Measurements from ENCODE around the gene FNBP1L. TPM values are rescaled to one million over a fixed set of nuclear protein-coding genes. Genes with fewer than 3 reads are reported as not detected.

FNBP1L gene
- total RNA-seq (1 to 10 TPM; 3.1 to 4.9 TPM), total RNA-seq (10.3 to 13.3 reads per million in 2 donors)

DNA sequence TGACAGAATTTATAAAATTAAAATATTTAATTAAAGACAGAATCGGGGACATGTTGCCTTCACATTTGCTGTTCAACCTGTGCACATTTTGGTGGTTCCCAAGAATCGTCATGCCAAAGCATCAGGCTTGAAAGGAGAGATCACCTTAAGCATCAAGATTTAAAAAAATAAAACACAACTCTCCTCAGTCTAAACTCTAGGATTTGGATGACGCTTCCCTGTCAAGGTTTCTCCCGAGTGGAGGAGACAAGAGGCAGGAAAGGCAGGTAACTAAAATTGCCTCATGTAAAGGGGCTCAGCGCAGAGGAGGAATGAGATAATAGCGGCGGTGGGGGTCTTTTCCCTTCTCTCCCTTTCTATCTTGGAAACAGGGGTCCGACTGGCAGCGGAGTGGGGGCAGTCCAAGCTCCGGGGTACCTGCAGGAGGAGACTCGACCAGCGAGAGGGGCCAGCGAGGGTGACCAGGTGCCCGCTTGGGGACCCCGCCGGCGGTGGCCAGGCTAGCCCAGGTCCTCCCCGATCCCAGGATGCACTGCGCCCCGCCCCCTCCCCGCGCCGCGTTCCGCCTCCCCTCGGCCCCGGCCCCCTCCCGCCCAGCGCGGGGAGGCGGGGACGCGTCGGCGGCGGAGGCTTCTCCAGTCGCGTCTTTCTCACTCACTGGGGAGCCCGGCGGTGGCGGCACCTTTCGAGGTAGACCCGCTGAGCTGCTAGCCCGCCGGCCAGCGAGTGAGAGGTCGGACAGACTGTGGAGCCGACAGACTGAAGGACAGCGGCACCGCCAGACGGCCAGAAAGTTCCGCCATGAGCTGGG is at the start of gene FNBP1L:
Gene FNBP1L, plus strand, starts transcription at position 638 of the 811 bp plus-strand sequence. Its CDS starts 164 bp downstream, at position 802.
- H3K4me3 Mint-ChIP-seq = peak within 1 kb of the TSS; percentile 95
- peaks cover 28% of the 10 kb centered on the region for H3K27me3 Mint-ChIP-seq
- peak within 1 kb of the TSS; percentile 72 for H3K27ac Mint-ChIP-seq
- H3K4me1 Mint-ChIP-seq = peaks cover 17% of the 10 kb centered on the region
- H3K9me3 ChIP-seq (ENCODE audit: control insufficient read depth, low read length, poor library complexity, severe bottlenecking) = no peaks in the 10 kb centered on the region
- ATAC-seq = peak; percentile 85
- peaks cover 4% of the 10 kb centered on the region for H3K36me3 Mint-ChIP-seq (ENCODE audit: low read depth)
- DNase-seq = peak; percentile 50 to 61 (median 54)

DNA sequence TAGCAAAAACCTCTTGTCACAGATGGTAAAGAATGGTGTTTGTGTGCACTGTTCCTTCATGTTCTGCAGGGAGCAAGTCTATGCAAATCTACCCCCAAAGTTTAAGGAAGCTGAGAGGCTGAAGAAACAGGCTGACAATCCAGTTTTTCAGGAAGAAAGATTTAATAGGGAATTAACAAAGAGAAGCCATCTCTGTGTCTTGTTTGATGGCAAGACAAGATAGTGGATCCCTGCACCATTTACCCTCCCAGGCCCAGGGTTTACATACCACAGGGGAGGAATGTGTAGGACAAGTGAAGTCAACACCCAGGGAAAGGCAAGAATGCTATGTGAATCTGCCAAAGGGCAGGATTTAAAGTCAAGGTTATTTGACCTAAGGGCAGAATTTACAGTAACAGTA is 48.1 kb upstream of the FNBP1L start:
- ATAC-seq (no peak), DNase-seq (no peak)
- Mint-ChIP-seq H3K27ac (no peak overlapping the region), H3K36me3 (ENCODE audit: low read depth) (no peaks in the 10 kb centered on the region), H3K4me3 (no peak overlapping the region), H3K4me1 (no peaks in the 10 kb centered on the region), H3K27me3 (no peaks in the 10 kb centered on the region)
- no peaks in the 10 kb centered on the region for H3K9me3 ChIP-seq (ENCODE audit: control insufficient read depth, low read length, poor library complexity, severe bottlenecking)

DNA sequence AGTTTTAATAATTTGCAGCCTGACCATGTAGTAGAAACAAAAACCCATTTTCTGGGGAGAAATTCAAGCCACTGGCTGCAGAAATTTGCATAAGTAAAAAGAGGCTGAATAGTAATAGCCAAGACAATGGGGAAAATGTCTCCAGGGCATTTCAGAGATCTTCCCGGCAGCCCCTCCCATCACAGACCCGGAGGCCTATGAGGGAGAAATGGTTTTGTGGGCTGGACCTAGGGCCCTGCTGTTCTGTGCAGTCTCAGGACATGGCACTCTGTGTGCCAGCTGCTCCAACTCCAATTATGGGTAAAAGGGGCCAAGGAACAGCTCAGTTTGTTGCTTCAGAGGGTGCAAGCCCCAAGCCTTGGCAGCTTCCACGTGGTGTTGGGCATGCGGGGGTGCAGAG is 39.7 kb upstream of the FNBP1L start:
- no peak overlapping the region for H3K4me3 Mint-ChIP-seq
- H3K4me1 Mint-ChIP-seq = no peaks in the 10 kb centered on the region
- DNase-seq (no peak), ATAC-seq (no peak)
- H3K27me3 Mint-ChIP-seq = no peaks in the 10 kb centered on the region
- H3K9me3 ChIP-seq (ENCODE audit: control insufficient read depth, low read length, poor library complexity, severe bottlenecking) = no peaks in the 10 kb centered on the region
- H3K27ac Mint-ChIP-seq = no peak overlapping the region
- H3K36me3 Mint-ChIP-seq (ENCODE audit: low read depth) = peaks cover 2% of the 10 kb centered on the region

DNA sequence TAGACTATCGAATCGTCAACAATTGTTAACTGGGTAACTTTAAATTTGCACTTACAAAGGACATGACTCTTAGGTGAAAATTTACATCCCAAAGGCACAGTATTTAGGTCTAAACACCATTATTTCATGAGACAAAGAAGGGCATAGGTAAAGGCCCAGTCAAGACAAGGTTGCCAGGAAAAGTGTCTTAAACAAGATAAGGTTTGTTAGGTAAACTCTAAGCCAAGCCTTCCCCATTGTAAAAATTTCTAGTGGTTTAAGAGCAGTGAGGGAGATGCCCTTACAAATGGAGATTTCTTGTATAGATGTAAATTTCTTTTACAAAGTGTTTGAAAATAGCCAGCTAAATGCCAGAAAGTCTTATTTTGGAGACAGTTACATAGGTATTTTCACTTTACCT is 36.9 kb upstream of the FNBP1L start:
- DNase-seq (no peak), ATAC-seq (no peak)
- peaks cover 4% of the 10 kb centered on the region for H3K36me3 Mint-ChIP-seq (ENCODE audit: low read depth)
- H3K27me3 Mint-ChIP-seq = peaks cover 7% of the 10 kb centered on the region
- peaks cover 3% of the 10 kb centered on the region for H3K4me1 Mint-ChIP-seq
- no peak overlapping the region for H3K27ac Mint-ChIP-seq
- no peaks in the 10 kb centered on the region for H3K9me3 ChIP-seq (ENCODE audit: control insufficient read depth, low read length, poor library complexity, severe bottlenecking)
- H3K4me3 Mint-ChIP-seq = no peak overlapping the region

DNA sequence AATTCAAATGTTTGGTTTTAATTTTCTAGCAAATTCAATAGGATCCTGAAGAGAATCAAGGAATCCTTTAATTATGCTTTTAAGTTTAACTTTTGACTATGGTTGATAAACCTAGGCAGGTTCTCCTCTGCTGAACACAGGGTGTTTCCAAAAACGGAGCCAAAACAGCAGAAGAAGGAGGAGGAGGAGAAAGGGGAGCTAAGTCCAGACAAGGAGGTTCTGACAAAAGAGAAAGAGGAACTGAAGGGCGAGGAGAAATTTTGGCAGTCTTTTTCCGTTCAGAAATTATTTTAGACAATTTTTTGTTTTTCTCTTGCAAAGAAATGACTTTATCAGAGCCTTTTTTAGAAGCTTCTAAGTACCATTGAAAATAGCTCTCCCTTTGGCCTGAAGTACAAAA is 33.2 kb upstream of the FNBP1L start:
- H3K36me3 Mint-ChIP-seq (ENCODE audit: low read depth) = peaks cover 2% of the 10 kb centered on the region
- H3K27ac Mint-ChIP-seq = no peak overlapping the region
- ATAC-seq (no peak), DNase-seq (no peak)
- H3K4me1 Mint-ChIP-seq = peaks cover 3% of the 10 kb centered on the region
- no peak overlapping the region for H3K4me3 Mint-ChIP-seq
- H3K27me3 Mint-ChIP-seq = peaks cover 14% of the 10 kb centered on the region
- no peaks in the 10 kb centered on the region for H3K9me3 ChIP-seq (ENCODE audit: control insufficient read depth, low read length, poor library complexity, severe bottlenecking)

DNA sequence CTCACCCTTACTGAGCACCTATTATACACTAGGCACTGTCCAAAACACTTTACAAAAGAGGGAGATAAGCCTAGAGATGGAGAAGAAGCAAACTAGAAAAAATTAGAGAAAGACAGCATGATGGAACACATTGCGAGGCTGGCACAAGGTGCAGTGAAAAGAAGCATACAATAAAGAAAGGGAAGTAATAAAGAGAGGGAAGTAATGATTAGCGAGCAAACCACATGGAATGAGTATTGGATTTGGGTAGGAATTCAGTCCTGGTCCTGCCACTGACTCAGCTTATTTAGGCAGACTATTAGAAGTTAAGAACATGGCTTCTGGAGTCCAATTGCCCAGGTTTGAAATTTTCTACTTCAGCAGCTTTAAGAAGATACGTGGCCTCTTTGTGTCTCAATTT is 32.6 kb upstream of the FNBP1L start:
- H3K9me3 ChIP-seq (ENCODE audit: control insufficient read depth, low read length, poor library complexity, severe bottlenecking) = no peaks in the 10 kb centered on the region
- Mint-ChIP-seq H3K36me3 (ENCODE audit: low read depth) (peaks cover 2% of the 10 kb centered on the region), H3K27ac (no peak overlapping the region), H3K4me1 (peaks cover 3% of the 10 kb centered on the region), H3K27me3 (peaks cover 14% of the 10 kb centered on the region), H3K4me3 (no peak overlapping the region)
- no peak for ATAC-seq
- DNase-seq = no peak

DNA sequence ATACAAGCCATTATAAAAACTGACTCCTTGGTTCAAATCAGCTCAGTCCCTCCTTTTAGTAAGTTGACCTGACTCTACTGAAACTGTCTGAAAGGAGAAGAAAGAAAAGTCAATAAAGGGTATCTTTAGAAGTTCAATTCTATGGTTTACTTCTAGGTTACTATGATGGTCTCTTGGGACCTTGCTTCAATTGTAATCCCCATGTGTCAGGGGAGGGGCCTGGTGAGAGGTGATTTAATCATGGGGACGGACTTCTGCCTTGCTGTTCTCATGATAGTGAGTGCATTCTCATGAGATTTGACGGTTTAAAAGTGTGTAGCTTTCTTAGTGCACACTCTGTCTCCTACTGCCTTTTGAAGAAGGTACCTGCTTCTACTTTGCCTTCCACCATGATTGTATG is 31.7 kb upstream of the FNBP1L start:
- peaks cover 2% of the 10 kb centered on the region for H3K36me3 Mint-ChIP-seq (ENCODE audit: low read depth)
- no peak overlapping the region for H3K4me3 Mint-ChIP-seq
- H3K27me3 Mint-ChIP-seq = peaks cover 19% of the 10 kb centered on the region
- H3K27ac Mint-ChIP-seq = no peak overlapping the region
- peaks cover 3% of the 10 kb centered on the region for H3K4me1 Mint-ChIP-seq
- no peak for ATAC-seq
- DNase-seq = no peak
- no peaks in the 10 kb centered on the region for H3K9me3 ChIP-seq (ENCODE audit: control insufficient read depth, low read length, poor library complexity, severe bottlenecking)

DNA sequence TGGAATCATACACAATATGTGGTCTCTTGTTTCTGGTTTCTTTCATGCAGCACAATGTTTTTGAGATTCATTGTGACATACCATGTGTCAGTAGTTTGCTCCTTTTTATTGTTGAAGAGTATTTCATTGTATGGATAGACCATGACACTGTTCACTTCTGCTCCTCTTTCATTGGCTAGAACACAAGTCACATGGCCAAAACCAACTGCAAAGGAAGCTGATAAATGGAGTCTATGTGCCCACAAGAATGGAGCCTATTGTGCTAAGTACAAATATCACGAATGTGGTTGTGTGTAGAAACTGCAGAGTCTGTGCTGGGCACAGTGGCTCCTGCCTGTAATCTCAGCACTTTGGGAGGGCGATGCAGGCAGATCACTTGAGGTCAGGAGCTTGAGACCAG is 28.6 kb upstream of the FNBP1L start:
- ATAC-seq (no peak), DNase-seq (no peak)
- H3K36me3 Mint-ChIP-seq (ENCODE audit: low read depth) = peaks cover 2% of the 10 kb centered on the region
- peaks cover 23% of the 10 kb centered on the region for H3K27me3 Mint-ChIP-seq
- H3K4me1 Mint-ChIP-seq = peaks cover 3% of the 10 kb centered on the region
- no peak overlapping the region for H3K27ac Mint-ChIP-seq
- H3K9me3 ChIP-seq (ENCODE audit: control insufficient read depth, low read length, poor library complexity, severe bottlenecking) = no peaks in the 10 kb centered on the region
- H3K4me3 Mint-ChIP-seq = no peak overlapping the region

DNA sequence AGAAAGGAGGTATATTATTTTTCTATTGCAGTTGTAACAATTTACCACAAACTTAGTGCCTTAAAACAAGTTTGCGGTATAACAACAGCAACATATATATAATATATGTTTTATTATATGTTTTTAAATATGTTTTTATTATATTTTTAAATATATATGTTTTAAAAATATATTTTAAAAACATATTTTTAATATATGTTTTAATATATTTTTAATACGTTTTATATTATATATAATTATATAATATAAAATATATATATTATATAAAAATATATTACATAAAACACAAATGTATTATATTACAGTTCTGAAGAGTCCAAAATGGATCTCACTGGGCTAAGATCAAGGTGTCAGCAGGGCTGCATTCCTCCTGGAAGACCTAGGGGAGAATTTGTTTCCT is 27.5 kb upstream of the FNBP1L start:
- Mint-ChIP-seq H3K4me1 (no peaks in the 10 kb centered on the region), H3K27me3 (peaks cover 19% of the 10 kb centered on the region), H3K4me3 (no peak overlapping the region), H3K36me3 (ENCODE audit: low read depth) (no peaks in the 10 kb centered on the region), H3K27ac (no peak overlapping the region)
- no peaks in the 10 kb centered on the region for H3K9me3 ChIP-seq (ENCODE audit: control insufficient read depth, low read length, poor library complexity, severe bottlenecking)
- ATAC-seq = no peak
- DNase-seq = no peak

DNA sequence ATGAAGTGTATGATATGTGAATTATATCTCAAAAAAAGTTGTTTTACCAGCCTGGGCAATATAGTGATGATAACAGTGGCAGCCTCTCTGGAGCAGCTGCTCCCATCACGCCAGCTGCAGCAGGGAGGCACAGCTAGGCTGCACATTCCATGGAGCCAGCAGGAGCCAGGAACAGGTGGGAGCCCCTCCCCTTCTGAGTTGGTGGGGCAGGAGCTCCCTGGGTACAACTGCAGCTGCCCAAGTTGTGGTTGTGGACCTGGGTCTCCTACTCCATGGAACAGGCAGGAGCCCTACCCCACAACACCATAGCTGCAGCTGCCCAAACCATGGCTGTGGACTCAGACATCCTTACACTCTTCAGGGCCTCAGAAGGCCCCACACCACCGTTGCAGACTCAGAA is 21.7 kb upstream of the FNBP1L start:
- no peak overlapping the region for H3K27ac Mint-ChIP-seq
- no peaks in the 10 kb centered on the region for H3K36me3 Mint-ChIP-seq (ENCODE audit: low read depth)
- ATAC-seq = no peak
- peaks cover 13% of the 10 kb centered on the region for H3K27me3 Mint-ChIP-seq
- peaks cover 2% of the 10 kb centered on the region for H3K4me1 Mint-ChIP-seq
- no peak for DNase-seq
- H3K9me3 ChIP-seq (ENCODE audit: control insufficient read depth, low read length, poor library complexity, severe bottlenecking) = no peaks in the 10 kb centered on the region
- H3K4me3 Mint-ChIP-seq = no peak overlapping the region

DNA sequence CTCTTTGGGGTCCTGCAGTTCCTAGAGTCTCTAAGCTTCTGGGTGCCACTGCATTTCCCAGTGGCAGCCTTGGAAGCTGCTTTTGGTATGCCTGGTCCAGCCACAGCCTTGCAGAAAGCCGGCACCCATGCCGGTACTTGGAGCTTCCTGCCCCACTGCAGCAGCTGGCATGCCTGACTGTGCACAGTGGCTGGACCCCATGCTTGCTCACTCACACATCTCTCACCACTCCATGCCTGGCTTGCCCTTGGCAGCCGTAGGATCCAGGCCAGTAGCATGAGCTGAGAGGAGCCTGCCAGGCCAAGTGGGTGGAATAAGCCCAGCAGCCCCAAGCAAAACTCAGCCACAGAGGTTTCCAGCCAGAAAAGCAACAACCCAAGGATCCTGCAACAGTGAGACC is 20.3 kb upstream of the FNBP1L start:
- H3K4me3 Mint-ChIP-seq = no peak overlapping the region
- no peaks in the 10 kb centered on the region for H3K9me3 ChIP-seq (ENCODE audit: control insufficient read depth, low read length, poor library complexity, severe bottlenecking)
- DNase-seq = no peak
- peaks cover 2% of the 10 kb centered on the region for H3K4me1 Mint-ChIP-seq
- ATAC-seq = no peak
- no peaks in the 10 kb centered on the region for H3K36me3 Mint-ChIP-seq (ENCODE audit: low read depth)
- H3K27ac Mint-ChIP-seq = no peak overlapping the region
- H3K27me3 Mint-ChIP-seq = peaks cover 10% of the 10 kb centered on the region

DNA sequence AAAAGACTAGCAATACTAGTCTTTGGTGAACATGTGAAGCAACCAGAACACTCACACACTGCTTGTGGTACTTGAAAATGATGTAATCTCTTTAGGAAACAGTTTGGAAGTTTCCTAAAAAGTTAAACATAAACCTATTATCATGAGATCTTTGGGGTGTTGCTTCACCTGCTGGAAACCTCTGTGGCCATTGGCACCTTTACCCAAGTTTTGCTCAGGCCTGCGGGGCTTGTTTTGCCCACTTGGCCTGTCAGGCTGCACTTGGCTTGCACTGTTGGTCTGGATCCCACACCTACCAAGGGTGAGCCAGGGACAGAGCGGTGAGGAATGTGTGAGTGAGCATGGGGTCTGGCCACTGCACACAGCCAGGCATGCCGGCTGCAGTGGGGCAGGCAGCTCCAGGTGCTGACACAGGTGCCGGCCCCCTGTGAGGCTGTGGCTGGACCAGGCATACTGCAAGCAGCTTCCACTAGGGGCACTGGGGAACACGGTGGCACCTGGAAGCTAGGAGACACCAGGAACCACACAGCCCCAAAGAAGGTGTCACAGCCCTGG is 14.4 kb upstream of the FNBP1L start:
- ATAC-seq (no peak), DNase-seq (no peak)
- H3K27me3 Mint-ChIP-seq = peaks cover 10% of the 10 kb centered on the region
- no peak overlapping the region for H3K27ac Mint-ChIP-seq
- H3K9me3 ChIP-seq (ENCODE audit: control insufficient read depth, low read length, poor library complexity, severe bottlenecking) = no peaks in the 10 kb centered on the region
- H3K36me3 Mint-ChIP-seq (ENCODE audit: low read depth) = no peaks in the 10 kb centered on the region
- H3K4me3 Mint-ChIP-seq = no peak overlapping the region
- H3K4me1 Mint-ChIP-seq = peaks cover 5% of the 10 kb centered on the region

DNA sequence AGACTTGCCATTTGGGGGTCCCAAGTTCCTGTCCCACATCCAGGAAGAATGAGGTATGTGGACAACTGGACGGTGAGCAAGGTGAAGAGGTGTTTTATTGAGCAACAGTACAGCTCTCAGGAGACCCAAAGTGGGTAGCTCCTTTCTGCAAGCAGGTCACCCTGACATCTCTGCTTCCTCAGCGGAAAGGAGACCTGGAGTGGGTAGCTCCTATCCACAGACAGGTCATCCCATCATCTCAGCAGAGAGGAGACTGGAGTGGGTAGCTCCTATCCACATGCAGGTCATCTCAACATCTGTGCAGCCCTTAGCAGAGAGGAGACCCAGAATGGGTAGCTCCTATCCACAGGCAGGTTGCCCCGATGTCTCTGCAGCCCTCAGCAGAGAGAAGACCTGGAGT is 13.8 kb upstream of the FNBP1L start:
- peaks cover 5% of the 10 kb centered on the region for H3K4me1 Mint-ChIP-seq
- ATAC-seq = no peak
- no peak for DNase-seq
- H3K36me3 Mint-ChIP-seq (ENCODE audit: low read depth) = no peaks in the 10 kb centered on the region
- H3K4me3 Mint-ChIP-seq = no peak overlapping the region
- H3K27me3 Mint-ChIP-seq = peaks cover 10% of the 10 kb centered on the region
- H3K27ac Mint-ChIP-seq = no peak overlapping the region
- H3K9me3 ChIP-seq (ENCODE audit: control insufficient read depth, low read length, poor library complexity, severe bottlenecking) = no peaks in the 10 kb centered on the region

DNA sequence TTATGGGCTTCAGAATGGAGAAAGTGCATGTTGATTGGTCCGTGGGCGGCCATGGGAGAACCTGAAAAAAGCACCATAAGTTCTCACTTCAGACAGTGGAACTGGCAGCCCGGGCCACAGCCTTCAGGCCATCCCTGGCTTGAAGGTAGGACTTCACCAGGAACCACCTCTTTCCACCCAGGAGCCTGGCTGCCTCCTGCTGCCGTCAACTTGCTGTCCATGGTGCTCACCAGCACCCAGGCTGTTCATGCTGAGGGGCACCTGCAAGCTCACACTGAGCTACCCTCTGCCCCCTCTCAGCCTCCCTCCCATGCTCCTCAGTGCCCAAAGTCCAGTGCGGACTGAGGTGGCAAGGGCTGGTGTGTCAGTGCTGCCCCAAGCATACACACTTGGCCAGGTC is 12.9 kb upstream of the FNBP1L start:
- no peak overlapping the region for H3K27ac Mint-ChIP-seq
- peaks cover 3% of the 10 kb centered on the region for H3K4me1 Mint-ChIP-seq
- ATAC-seq (no peak), DNase-seq (no peak)
- no peaks in the 10 kb centered on the region for H3K9me3 ChIP-seq (ENCODE audit: control insufficient read depth, low read length, poor library complexity, severe bottlenecking)
- peaks cover 10% of the 10 kb centered on the region for H3K27me3 Mint-ChIP-seq
- H3K36me3 Mint-ChIP-seq (ENCODE audit: low read depth) = no peaks in the 10 kb centered on the region
- no peak overlapping the region for H3K4me3 Mint-ChIP-seq
